ENCODE measurements around the gene ZDHHC22.

Gene ZDHHC22, protein sequence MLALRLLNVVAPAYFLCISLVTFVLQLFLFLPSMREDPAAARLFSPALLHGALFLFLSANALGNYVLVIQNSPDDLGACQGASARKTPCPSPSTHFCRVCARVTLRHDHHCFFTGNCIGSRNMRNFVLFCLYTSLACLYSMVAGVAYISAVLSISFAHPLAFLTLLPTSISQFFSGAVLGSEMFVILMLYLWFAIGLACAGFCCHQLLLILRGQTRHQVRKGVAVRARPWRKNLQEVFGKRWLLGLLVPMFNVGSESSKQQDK

GRCh38 chr14:77141214-77142004 is at the start of gene ZDHHC22:
Gene ZDHHC22 (minus strand): TSS chr14:77141791. CDS start chr14:77139738, 2,053 bp downstream.
- Mint-ChIP-seq H3K27ac (no peak within 1 kb of the TSS), H3K9me3 (no peaks in the 10 kb centered on the region), H3K36me3 (ENCODE audit: low read depth) (no peaks in the 10 kb centered on the region), H3K4me1 (ENCODE audit: low read depth) (peaks cover 16% of the 10 kb centered on the region), H3K4me3 (peak within 1 kb of the TSS; percentile 54), H3K27me3 (peaks cover 79% of the 10 kb centered on the region)

GRCh38 chr14:77190977-77191376 is 49.4 kb upstream of the ZDHHC22 start:
- no peaks in the 10 kb centered on the region for H3K36me3 Mint-ChIP-seq (ENCODE audit: low read depth)
- no peak overlapping the region for H3K27ac Mint-ChIP-seq
- H3K9me3 Mint-ChIP-seq = no peaks in the 10 kb centered on the region
- no peaks in the 10 kb centered on the region for H3K4me1 Mint-ChIP-seq (ENCODE audit: low read depth)
- H3K27me3 Mint-ChIP-seq = peaks cover 16% of the 10 kb centered on the region
- no peak overlapping the region for H3K4me3 Mint-ChIP-seq

- no peaks in the 10 kb centered on the region for H3K9me3 Mint-ChIP-seq
- H3K27ac Mint-ChIP-seq = no peak overlapping the region
- no peaks in the 10 kb centered on the region for H3K36me3 Mint-ChIP-seq (ENCODE audit: low read depth)
- peaks cover 4% of the 10 kb centered on the region for H3K4me1 Mint-ChIP-seq (ENCODE audit: low read depth)
- no peak overlapping the region for H3K4me3 Mint-ChIP-seq
- peaks cover 20% of the 10 kb centered on the region for H3K27me3 Mint-ChIP-seq
These were observed 47.9 kb upstream of the ZDHHC22 start for GRCh38 chr14:77189479-77189878.

- no peak overlapping the region for H3K4me3 Mint-ChIP-seq
- no peak overlapping the region for H3K27ac Mint-ChIP-seq
- H3K9me3 Mint-ChIP-seq = no peaks in the 10 kb centered on the region
- peaks cover 18% of the 10 kb centered on the region for H3K4me1 Mint-ChIP-seq (ENCODE audit: low read depth)
- H3K36me3 Mint-ChIP-seq (ENCODE audit: low read depth) = no peaks in the 10 kb centered on the region
- H3K27me3 Mint-ChIP-seq = peaks cover 27% of the 10 kb centered on the region
These were observed 46.0 kb upstream of the ZDHHC22 start for GRCh38 chr14:77187649-77188012.

GRCh38 chr14:77186911-77187648 is 45.5 kb upstream of the ZDHHC22 start:
- Mint-ChIP-seq H3K27ac (no peak overlapping the region), H3K36me3 (ENCODE audit: low read depth) (no peaks in the 10 kb centered on the region), H3K27me3 (peaks cover 29% of the 10 kb centered on the region), H3K9me3 (no peaks in the 10 kb centered on the region), H3K4me3 (no peak overlapping the region), H3K4me1 (ENCODE audit: low read depth) (peaks cover 23% of the 10 kb centered on the region)

GRCh38 chr14:77185093-77185465 is 43.5 kb upstream of the ZDHHC22 start:
- Mint-ChIP-seq H3K27me3 (peaks cover 36% of the 10 kb centered on the region), H3K27ac (no peak overlapping the region), H3K9me3 (no peaks in the 10 kb centered on the region), H3K36me3 (ENCODE audit: low read depth) (no peaks in the 10 kb centered on the region), H3K4me3 (no peak overlapping the region), H3K4me1 (ENCODE audit: low read depth) (peaks cover 27% of the 10 kb centered on the region)

DNA sequence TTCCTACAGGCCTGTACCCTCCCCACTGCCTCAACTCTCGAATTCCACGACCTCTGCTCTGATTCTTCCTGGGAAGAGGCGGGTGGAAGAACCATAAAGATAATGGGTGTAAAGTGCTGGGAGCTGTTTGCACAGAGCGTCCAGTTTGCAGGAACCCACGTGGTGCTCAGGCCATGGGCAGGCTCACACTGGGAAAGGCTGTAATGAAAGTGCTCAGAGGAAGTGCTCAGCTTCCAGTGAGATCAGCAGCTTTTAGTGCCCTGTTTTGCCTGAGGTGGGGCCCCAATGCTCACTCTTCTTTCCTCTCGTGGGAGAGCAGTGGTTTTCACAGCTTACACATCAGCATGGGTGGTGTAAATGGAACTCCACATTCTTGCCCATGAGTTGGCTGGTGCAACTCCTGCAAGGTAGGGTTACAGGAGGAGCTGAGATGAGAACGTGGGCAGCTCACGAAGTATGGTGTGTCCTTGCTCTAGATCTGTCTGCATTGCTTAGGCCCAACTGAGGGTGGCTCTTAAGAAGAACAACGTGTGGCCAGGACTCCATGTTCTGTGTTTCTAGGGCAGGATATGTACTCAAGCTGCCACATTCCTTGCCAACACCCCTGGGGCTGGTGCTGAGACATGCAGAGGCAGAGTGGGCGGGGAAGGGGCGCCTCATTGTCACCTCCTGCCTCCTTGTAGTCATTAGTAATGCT is 43.0 kb upstream of the ZDHHC22 start:
- peaks cover 39% of the 10 kb centered on the region for H3K27me3 Mint-ChIP-seq
- H3K9me3 Mint-ChIP-seq = no peaks in the 10 kb centered on the region
- no peaks in the 10 kb centered on the region for H3K36me3 Mint-ChIP-seq (ENCODE audit: low read depth)
- no peak overlapping the region for H3K27ac Mint-ChIP-seq
- H3K4me1 Mint-ChIP-seq (ENCODE audit: low read depth) = peaks cover 27% of the 10 kb centered on the region
- H3K4me3 Mint-ChIP-seq = no peak overlapping the region

DNA sequence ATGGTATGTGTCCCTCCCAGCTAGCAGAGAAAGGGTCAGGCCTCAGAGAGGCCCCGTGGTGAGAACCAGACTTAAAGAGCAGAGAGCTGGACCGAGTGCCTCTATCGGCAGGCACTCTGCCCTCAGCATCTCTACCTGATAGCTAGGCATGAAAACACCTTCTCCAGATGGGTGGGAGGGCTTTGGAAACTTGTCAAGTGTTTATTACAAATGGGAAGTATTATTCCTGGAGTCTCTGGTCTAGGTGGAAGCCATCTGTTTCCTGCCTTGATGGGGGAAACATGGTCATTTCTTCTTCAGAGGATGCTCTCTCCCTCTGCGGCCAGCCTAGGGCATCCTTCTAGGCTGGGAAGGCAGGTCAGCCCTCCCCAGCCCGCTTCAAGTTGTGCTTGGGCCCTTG is 42.3 kb upstream of the ZDHHC22 start:
- Mint-ChIP-seq H3K4me1 (ENCODE audit: low read depth) (peaks cover 27% of the 10 kb centered on the region), H3K36me3 (ENCODE audit: low read depth) (no peaks in the 10 kb centered on the region), H3K9me3 (no peaks in the 10 kb centered on the region), H3K4me3 (no peak overlapping the region), H3K27ac (no peak overlapping the region), H3K27me3 (peaks cover 35% of the 10 kb centered on the region)

DNA sequence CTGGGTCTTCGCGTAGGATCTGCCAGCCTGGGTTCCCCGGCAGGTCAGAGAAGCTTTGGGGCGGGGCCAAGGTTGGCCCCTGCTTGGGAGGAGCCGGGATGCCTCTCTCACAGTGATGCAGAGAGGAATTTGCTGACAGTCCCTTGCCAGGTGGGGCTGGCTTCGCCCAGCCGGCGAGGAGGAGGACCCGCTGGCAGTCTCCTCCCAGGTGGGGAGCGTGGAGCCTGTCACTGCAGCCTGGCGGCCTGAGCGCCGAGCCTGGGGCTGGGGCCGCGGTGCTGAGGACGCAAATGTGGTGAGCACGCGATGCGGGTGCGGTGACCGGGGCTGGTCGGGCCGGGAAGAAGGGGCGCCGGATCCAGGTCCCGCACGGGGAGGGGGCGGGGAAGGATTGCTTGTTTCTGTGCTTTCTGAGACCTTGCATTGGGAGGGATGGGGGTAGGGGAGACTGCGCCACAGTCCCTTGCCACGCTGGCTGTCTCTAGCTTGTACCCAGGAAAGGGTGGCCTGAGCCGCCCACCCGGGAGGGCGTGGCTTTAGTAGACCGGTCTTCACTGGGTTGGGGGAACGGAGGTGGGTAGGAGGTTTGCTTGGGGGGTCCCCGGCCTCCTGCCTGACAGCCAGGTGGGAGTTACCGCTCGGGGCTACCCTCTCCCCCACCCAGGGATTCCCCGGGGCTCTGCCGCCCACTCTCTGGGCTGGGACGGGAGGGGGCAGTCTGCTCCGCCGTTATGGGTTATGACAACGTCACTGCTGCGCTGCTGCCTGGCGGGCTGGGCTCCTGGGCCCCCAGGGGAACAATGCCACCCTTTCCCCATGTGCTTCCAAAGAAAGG is 40.2 kb upstream of the ZDHHC22 start, which contains the start of gene TMEM63C:
Gene TMEM63C (plus strand): TSS at position 196 of the 835 bp plus-strand sequence. CDS start 37,016 bp downstream, outside the sequence.
- Mint-ChIP-seq H3K4me1 (ENCODE audit: low read depth) (peaks cover 27% of the 10 kb centered on the region), H3K27ac (no peak within 1 kb of the TSS)

DNA sequence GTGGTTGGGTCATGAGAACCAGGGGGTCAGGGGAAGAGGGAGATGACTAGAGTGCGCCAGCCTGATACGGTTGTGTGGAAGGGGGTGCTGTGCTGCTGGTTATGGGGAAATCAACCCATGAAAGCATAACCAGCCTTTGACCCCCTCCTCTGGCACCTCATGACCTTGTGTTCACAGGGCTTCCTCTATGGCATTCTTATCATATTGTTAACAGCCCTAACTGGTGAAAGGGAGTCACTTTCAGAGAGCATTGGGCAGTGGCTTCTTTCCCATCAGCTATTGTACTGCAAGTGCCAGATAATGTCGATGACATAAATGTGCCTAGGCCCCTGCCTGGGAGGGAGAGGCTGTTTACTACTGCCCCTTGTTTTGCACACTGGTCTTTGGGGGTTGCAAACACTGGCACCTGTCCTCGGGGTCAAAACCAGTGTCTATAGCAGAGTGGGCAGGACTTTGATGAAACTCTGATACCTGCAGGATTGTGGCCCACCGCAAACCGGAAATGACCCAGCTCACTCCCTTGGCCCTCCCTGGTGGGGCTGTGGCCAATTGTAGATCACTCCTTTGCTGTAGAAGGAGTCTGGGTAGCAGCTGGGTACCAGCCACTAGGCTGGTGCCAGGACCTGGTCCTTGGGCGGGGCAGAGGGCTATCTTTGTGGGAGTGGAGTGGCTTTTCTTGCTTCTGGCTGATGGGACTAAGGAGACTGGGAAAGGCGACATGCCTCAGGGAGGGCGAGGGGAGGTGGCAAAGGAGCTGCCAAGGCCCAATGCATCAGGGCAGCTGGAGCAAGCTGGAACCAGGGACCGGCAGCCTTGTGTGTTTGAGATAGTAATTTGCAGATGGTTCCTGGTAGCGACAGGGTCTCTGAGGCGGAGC is 39.4 kb upstream of the ZDHHC22 start:
- no peaks in the 10 kb centered on the region for H3K36me3 Mint-ChIP-seq (ENCODE audit: low read depth)
- H3K27ac Mint-ChIP-seq = no peak overlapping the region
- no peaks in the 10 kb centered on the region for H3K9me3 Mint-ChIP-seq
- H3K4me3 Mint-ChIP-seq = peak overlapping the region; percentile 73
- peaks cover 27% of the 10 kb centered on the region for H3K4me1 Mint-ChIP-seq (ENCODE audit: low read depth)
- peaks cover 35% of the 10 kb centered on the region for H3K27me3 Mint-ChIP-seq

More for the DNA sequence above, 40.2 kb upstream of the ZDHHC22 start, which contains the start of gene TMEM63C:
- peak within 1 kb of the TSS; percentile 73 for H3K4me3 Mint-ChIP-seq
- H3K36me3 Mint-ChIP-seq (ENCODE audit: low read depth) = no peaks in the 10 kb centered on the region
- peaks cover 35% of the 10 kb centered on the region for H3K27me3 Mint-ChIP-seq
- H3K9me3 Mint-ChIP-seq = no peaks in the 10 kb centered on the region

DNA sequence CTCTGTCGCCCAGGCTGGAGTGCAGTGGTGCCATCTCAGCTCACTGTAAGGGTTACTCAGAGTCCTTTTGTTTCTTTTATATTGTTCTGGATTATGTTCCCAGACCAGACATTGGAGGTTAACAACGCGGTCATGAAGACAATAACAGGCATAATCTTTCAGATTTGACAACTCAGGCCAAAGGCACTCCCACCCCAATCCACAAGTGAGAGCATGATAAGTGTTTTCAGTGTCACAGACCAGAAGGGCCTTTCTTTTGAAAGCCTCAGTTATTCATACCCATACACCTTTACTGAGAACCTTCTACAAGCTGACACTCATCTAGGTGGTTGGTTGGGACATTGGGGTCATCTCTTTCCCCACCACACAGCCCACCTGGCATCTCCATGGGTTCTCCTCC is 37.1 kb upstream of the ZDHHC22 start:
- Mint-ChIP-seq H3K27me3 (peaks cover 33% of the 10 kb centered on the region), H3K4me1 (ENCODE audit: low read depth) (peaks cover 16% of the 10 kb centered on the region), H3K36me3 (ENCODE audit: low read depth) (no peaks in the 10 kb centered on the region), H3K4me3 (no peak overlapping the region), H3K27ac (no peak overlapping the region), H3K9me3 (no peaks in the 10 kb centered on the region)

- peaks cover 30% of the 10 kb centered on the region for H3K27me3 Mint-ChIP-seq
- no peaks in the 10 kb centered on the region for H3K36me3 Mint-ChIP-seq (ENCODE audit: low read depth)
- H3K27ac Mint-ChIP-seq = no peak overlapping the region
- H3K4me3 Mint-ChIP-seq = no peak overlapping the region
- no peaks in the 10 kb centered on the region for H3K9me3 Mint-ChIP-seq
- peaks cover 10% of the 10 kb centered on the region for H3K4me1 Mint-ChIP-seq (ENCODE audit: low read depth)
These were observed 36.1 kb upstream of the ZDHHC22 start for GRCh38 chr14:77177702-77178101.

GRCh38 chr14:77175843-77176242 is 34.3 kb upstream of the ZDHHC22 start:
- Mint-ChIP-seq H3K4me3 (no peak overlapping the region), H3K4me1 (ENCODE audit: low read depth) (no peaks in the 10 kb centered on the region), H3K27me3 (peaks cover 29% of the 10 kb centered on the region), H3K36me3 (ENCODE audit: low read depth) (no peaks in the 10 kb centered on the region), H3K27ac (no peak overlapping the region), H3K9me3 (peaks cover 8% of the 10 kb centered on the region)

All from stimulated activated naive CD8-positive, alpha-beta T cell treated with anti-CD3 and anti-CD28 coated beads, Interleukin-15, Interleukin-2, amounts not matched to agents 100 ng/mL and 50 ng/mL, for 24 hours (primary cell).